BE2C (cell line): ENCODE results near the gene AUTS2.

Experiments used
- DNase-seq: peaks from one replicate; pipeline ENCODE4 v3.0.0-alpha.2; 2020
- H3K27me3 ChIP-seq: fragments of 250-450 bp; sonication (Bioruptor Pico); 2 replicates; pipeline ENCODE4 v1.5.1; 2020; ENCODE audit warnings: mild to moderate bottlenecking
- H3K36me3 ChIP-seq: fragments of 250-450 bp; sonication (Bioruptor Pico); 2 replicates; pipeline ENCODE4 v1.5.1; 2020; ENCODE audit warnings: mild to moderate bottlenecking
- H3K4me1 ChIP-seq: fragments of 250-450 bp; sonication (Bioruptor Pico); 2 replicates; pipeline ENCODE4 v1.5.1; 2020
- H3K4me3 ChIP-seq: 2 replicates; pipeline ENCODE4 v1.5.1; 2011; ENCODE audit warnings: low read depth, low read length
- H3K9me3 ChIP-seq: fragments of 250-450 bp; sonication (Bioruptor Pico); 2 replicates; pipeline ENCODE4 v1.5.1; 2020
- CTCF ChIP-seq: IDR thresholded peaks from 2 replicates; pipeline ENCODE4 v1.5.1; 2012; ENCODE audit warnings: mild to moderate bottlenecking, low read depth, low read length

Gene AUTS2

GRCh38 chr7:69657331-69657730 lies 59.1 kb downstream of the AUTS2 start:
- Histone ChIP-seq H3K27me3 (no peaks in the 10 kb centered on the region), H3K36me3 (no peaks in the 10 kb centered on the region), H3K4me3 (peak overlapping the region; percentile 20), H3K9me3 (no peaks in the 10 kb centered on the region), H3K4me1 (peaks cover 42% of the 10 kb centered on the region)
- DNase-seq = no peak
- TF ChIP-seq CTCF = no peak

- no peak for DNase-seq
- no peak for TF ChIP-seq CTCF
- Histone ChIP-seq H3K9me3 (no peaks in the 10 kb centered on the region), H3K4me3 (no peak overlapping the region), H3K36me3 (no peaks in the 10 kb centered on the region), H3K4me1 (peaks cover 40% of the 10 kb centered on the region), H3K27me3 (no peaks in the 10 kb centered on the region)
Observed at GRCh38 chr7:69657985-69658384, 59.7 kb downstream of the AUTS2 start.

- DNase-seq = no peak
Observed at GRCh38 chr7:69659983-69660382, 61.7 kb downstream of the AUTS2 start.

GRCh38 chr7:69661342-69661741 lies 63.1 kb downstream of the AUTS2 start:
- H3K4me3 ChIP-seq = no peak overlapping the region
- no peaks in the 10 kb centered on the region for H3K9me3 ChIP-seq
- H3K27me3 ChIP-seq = no peaks in the 10 kb centered on the region
- peaks cover 16% of the 10 kb centered on the region for H3K4me1 ChIP-seq
- H3K36me3 ChIP-seq = no peaks in the 10 kb centered on the region
- no peak for DNase-seq
- TF ChIP-seq CTCF = no peak

More at GRCh38 chr7:69659983-69660382, 61.7 kb downstream of the AUTS2 start:
- Histone ChIP-seq H3K4me1 (peaks cover 26% of the 10 kb centered on the region), H3K4me3 (no peak overlapping the region), H3K9me3 (no peaks in the 10 kb centered on the region), H3K36me3 (no peaks in the 10 kb centered on the region), H3K27me3 (no peaks in the 10 kb centered on the region)
- TF ChIP-seq CTCF = no peak

- H3K36me3 ChIP-seq = no peaks in the 10 kb centered on the region
- no peak for DNase-seq
- H3K27me3 ChIP-seq = no peaks in the 10 kb centered on the region
- H3K4me3 ChIP-seq = no peak overlapping the region
- no peak for TF ChIP-seq CTCF
- H3K4me1 ChIP-seq = no peaks in the 10 kb centered on the region
- H3K9me3 ChIP-seq = no peaks in the 10 kb centered on the region
Observed at GRCh38 chr7:69663911-69664832, 65.9 kb downstream of the AUTS2 start.

- Histone ChIP-seq H3K9me3 (no peaks in the 10 kb centered on the region), H3K27me3 (no peaks in the 10 kb centered on the region), H3K36me3 (no peaks in the 10 kb centered on the region), H3K4me1 (no peaks in the 10 kb centered on the region), H3K4me3 (no peak overlapping the region)
- no peak for TF ChIP-seq CTCF
- DNase-seq = no peak
Observed at GRCh38 chr7:69665369-69665768, 67.1 kb downstream of the AUTS2 start.
